ENCODE data around the gene MYO1A. TPM values are rescaled to one million over a fixed set of nuclear protein-coding genes. Genes with fewer than 3 reads are reported as not detected.
"Not testable (repeated sequence)": the region's sequence is repeated elsewhere in the genome, so short reads cannot be mapped to it uniquely, and the experiment has no call there.

The MYO1A gene
- total RNA-seq, 1 donor from 2014 or later = 48.5 TPM

DNA sequence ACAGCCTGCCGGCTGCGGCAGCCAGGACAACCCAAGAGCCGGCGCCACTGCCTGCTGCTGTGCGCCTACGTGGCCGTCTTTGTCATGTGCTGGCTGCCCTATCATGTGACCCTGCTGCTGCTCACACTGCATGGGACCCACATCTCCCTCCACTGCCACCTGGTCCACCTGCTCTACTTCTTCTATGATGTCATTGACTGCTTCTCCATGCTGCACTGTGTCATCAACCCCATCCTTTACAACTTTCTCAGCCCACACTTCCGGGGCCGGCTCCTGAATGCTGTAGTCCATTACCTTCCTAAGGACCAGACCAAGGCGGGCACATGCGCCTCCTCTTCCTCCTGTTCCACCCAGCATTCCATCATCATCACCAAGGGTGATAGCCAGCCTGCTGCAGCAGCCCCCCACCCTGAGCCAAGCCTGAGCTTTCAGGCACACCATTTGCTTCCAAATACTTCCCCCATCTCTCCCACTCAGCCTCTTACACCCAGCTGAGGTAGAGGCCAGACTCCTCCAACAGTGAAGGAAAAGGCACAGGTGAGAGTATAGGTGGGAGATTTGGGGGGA, 53.9 kb downstream of the MYO1A start:
- DNase-seq (ENCODE audit: low spot score) = no peak

DNA sequence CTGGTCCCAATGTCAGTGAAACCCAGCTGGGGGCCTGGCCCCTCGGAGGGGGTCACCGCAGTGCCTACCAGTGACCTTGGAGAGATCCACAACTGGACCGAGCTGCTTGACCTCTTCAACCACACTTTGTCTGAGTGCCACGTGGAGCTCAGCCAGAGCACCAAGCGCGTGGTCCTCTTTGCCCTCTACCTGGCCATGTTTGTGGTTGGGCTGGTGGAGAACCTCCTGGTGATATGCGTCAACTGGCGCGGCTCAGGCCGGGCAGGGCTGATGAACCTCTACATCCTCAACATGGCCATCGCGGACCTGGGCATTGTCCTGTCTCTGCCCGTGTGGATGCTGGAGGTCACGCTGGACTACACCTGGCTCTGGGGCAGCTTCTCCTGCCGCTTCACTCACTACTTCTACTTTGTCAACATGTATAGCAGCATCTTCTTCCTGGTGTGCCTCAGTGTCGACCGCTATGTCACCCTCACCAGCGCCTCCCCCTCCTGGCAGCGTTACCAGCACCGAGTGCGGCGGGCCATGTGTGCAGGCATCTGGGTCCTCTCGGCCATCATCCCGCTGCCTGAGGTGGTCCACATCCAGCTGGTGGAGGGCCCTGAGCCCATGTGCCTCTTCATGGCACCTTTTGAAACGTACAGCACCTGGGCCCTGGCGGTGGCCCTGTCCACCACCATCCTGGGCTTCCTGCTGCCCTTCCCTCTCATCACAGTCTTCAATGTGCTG, 54.6 kb downstream of the MYO1A start:
- no peak for DNase-seq (ENCODE audit: low spot score)

DNA sequence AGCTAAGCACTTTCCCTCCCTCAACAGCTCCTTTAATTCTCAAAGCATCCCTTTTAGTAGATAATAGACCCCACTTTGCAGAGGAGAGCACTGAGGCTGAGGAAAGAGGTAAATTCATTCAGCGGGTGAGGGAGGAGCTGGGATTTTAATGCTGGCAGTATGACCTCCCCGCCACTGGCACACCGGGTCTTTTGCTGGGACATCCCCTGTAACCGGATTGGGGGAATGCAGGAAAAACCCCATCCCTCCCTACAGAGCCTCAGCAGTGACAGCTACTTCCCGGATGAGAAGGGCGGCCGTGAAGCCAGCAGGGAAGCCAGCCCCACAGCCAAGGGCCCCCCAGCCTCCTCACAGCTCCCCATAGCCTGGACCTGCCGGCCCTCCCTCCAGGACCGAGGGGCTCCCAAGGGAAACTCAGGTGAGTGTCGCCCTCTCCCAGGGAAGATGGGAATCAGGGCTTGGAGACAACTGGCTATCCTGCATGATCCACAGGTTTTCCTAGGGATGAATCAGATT, 55.6 kb downstream of the MYO1A start:
- no peak for DNase-seq (ENCODE audit: low spot score)

DNA sequence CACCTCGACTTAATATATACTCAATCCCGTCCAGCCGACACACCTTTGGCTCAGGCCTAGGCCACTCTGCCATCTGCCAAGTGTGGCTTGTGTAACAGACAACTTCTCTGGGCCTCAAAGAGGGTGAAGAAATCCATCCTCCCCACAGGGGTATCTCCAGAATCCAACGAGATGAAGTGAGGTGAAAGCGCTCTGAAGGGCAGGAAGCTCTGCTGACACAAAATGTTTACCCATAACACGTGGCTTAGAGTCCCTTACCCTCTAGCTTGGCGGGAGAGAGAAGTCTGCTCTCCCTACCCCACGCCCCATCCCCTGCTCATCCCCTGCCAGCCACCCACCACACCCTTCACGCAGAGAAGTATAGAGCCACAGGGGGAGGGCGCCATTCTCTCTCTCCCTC, 56.6 kb downstream of the MYO1A start:
- no peak for DNase-seq (ENCODE audit: low spot score)

DNA sequence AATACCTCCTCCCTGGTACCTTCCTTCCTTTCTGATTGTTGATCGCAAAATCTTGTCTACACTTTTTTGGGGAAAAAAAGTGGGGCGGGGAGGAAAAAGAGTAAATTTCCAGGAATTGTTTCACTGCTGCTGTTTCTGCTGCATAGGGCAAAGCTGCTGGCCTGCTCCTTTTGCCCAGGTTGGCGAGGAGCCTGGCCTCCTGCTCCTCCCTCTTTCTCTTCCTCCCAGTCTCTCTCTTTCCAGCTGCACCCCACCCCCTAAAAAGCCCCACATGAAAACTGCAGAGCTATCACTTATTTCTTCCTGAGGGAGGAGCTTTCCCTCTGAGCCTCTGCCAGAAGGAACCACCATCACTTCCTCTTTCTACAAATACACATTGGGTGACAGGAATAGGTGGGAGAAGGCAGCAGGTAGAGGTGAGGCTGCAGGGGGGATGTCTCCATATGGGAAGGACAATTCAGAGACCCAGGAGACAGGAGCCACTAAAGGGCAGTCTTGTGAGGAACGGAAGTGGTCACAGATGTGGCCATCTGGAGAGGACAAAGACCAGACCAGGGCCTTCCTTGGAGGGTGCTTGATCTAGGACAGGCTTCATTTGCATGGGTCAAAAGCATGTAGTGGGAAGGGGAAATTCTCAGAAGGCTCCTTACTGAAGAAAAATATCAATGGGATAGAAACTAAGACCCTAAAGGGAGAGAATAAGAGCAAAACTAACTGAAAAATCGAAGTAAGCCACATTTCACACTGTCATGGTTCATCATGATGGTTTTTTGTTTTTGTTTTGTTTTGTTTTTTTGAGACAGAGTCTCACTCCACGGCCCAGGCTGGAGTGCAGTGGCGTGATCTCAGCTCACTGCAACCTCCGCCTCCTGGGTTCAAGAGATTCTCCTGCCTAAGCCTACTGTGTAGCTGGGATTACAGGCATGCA, 58.3 kb downstream of the MYO1A start:
- DNase-seq (ENCODE audit: low spot score) = peak; percentile 51

DNA sequence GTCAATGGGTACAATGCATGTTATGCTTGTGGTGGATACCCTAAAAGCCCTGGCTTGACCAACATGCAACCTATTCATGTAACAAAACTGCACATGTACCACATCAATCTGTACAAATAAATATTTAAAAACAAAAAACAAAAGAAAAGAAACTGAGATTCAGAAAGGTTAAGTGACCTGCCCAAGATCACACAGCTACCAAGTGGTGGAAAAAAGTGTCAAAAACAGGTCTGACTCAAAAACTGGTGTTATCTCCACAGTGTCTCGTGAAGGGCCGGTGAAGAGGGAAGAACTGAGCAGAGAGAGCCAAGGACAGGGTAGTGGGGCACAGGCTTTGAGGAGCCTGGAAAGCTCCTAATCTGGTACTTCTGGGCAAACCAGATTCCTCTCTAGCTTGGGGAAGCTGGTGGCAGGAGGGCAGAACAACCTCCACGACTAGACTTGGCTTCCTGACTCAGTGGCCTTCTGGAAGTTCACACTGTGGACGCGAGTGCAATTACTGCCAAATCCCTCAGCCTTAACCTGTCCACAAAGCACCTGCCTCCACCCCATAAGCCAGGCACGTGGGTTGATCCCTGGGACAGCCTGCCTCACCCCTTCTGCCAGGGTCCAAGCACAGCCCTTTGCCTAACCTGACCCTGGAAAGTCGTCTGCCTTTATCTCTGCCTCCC, 59.1 kb downstream of the MYO1A start:
- DNase-seq (ENCODE audit: low spot score) = no peak

DNA sequence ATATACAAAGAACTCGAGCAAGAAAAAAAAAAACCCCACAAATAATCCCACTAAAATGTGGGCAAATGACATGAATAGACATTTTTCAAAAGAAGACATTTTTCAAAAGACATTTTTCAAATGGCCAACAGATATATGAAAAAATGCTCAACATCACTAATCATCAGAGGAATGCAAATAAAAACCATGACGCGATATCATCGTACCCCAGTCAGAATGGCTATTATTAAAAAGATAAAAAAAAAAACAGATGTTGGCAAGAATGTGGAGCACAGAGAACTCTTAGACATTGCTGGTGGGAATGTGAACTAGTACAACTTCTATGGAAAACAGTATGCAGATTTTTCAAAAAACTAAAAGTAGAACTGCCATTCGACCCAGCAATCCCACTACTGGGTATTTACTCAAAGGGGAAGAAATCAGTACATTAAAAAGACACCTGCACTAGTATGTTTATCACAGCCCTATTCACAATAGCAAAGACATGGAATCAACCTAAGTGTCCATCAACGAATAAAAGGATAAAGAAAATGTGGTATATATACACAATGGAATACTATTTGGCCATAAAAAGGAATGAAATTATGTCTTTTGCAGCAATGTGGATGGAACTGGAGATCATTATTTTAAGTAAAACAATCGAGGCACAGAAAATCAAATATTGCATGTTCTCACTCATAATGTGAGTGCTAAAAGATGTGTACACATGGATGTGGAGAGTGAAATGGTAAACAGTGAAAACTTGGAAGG, 59.9 kb downstream of the MYO1A start:
- no peak for DNase-seq (ENCODE audit: low spot score)

DNA sequence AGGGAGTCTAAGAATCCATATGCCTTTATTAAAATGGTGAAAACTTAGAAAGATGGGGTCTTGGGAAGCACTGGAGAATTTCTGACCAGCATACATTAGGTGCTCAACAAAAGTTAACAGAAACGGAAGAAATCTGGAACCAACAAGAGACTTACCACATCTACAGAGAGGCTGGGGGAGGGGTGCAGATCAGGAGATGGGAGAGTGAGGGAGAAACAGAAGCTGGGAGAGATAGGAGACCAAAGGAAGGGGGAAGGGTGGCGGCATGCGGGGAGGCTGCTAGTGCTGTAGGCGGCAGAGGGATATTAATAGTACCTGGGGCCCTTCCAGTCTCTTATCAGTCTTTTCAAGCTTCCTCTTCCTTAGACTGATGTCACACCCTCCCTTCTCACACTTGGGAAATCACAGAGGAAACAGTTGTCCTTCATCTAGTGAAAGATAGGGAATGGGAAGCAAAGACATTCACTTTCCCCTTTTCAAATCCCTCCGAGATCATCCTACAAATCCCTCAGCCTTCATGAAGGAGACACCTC, 61.7 kb downstream of the MYO1A start:
- DNase-seq (ENCODE audit: low spot score) = no peak

DNA sequence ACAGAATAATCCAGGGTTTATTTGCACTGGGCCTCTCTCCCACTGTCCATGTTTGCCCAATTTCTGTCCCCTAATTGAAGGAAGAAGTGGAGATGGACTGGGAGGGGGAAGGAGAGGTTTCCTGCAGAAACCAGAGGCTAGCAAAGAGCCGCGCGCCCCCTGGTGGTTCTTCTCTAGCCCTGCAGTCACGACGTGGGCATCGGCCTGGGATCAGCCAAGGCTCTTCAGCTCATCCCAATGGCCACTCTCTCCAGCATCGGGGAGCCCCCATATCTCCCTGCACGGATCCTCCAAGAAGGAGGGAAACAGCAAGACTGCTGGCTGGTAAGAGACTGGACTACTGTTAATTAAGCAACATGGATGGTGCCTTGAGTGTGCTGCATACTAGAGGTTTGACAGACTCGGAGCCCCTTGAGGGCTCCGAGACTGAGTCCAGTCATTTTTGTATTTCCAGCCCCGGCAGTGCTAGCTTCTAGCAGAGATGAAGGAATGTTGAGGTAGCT, 62.3 kb downstream of the MYO1A start:
- DNase-seq (ENCODE audit: low spot score) = peak; percentile 79

DNA sequence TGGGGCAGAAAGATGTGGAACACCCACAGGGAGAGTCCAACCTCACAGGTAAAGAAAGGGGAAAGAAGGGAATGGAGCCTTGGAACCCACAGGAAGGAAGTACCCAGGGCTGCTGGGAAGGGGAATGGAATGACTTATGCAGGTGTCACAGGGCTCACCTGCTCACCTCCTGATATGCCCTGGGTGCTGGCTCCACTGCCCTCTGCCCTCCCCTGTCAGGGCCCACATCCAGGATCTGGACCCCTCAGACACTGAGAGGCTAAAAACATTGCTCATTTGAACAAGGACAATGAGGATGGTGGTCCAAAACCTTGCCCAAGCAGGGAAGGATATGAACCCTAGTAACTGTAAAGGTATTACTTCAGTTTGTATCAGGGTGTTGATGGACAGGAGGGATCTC, 62.9 kb downstream of the MYO1A start:
- DNase-seq (ENCODE audit: low spot score) = no peak

DNA sequence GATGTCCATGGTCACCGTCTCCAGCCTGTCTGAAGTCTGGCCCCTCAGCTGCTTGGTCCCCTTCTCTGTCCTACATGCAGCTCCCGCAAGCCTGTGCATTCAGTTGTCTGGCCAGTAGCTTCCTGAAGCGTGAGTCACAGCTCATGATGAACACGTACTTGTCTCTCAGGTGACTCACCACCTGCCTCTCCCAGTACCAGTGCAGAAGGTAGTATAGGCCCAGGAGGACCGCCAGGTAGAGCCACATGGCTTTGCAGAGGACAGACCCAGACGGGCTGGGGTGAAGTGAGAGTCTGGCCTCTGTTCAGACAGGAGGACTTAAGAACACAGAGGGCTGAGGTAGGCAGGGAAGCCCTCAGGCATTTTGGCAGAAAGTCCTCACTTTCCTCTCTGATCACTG, 64.2 kb downstream of the MYO1A start:
- peak; percentile 75 for DNase-seq (ENCODE audit: low spot score)

DNA sequence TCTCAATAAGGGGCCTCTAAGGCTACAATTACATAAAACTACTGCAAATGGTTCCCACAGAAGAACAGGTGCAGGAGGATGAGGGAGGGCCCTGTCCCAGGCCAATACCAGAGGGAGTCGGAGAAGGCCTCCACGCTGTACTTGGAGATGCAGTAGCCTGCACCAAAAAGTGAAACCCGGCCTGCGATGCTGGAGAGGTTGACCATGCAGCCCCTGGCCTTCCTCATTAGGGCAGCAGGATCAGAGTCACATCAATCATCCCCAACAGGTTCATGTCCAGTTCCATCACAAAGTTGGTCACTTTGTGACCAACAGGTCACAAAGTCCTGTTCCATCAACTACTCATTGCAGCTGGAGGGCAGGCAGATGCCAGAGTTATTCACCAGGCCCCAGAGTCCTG, 66.5 kb downstream of the MYO1A start:
- no peak for DNase-seq (ENCODE audit: low spot score)

DNA sequence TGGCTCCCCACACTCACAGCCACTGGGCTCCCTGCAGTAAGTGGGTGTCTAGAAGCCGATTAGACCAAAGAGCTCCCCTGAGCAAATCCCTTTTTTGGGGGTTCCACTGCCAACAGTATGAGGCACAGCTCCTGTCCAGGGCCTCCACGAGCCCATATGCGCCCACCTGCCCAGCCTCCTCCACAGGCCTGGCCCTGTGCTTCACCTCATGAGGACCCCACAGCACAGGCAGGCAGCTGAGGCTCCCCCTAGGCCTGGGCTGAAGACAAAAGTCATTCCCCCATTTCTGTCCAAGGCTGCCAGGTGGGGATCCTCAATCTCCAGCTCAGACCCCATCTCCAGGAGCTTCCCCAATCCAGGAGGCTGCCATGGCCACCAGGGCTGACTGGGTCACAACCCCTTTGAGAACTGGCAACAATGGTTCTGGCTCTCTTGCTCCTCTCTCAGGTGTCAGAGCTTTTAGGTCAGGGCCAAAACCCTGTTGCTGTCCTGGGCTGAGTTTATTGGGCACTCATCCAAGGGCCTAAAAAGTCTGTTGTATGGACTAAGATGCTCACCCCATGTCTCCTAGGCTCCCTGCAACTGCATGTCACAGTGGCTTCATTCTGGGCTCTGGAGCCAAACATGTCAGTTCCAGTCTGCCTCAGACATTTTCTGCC, 67.2 kb downstream of the MYO1A start:
- not testable (repeated sequence) for DNase-seq (ENCODE audit: low spot score)

DNA sequence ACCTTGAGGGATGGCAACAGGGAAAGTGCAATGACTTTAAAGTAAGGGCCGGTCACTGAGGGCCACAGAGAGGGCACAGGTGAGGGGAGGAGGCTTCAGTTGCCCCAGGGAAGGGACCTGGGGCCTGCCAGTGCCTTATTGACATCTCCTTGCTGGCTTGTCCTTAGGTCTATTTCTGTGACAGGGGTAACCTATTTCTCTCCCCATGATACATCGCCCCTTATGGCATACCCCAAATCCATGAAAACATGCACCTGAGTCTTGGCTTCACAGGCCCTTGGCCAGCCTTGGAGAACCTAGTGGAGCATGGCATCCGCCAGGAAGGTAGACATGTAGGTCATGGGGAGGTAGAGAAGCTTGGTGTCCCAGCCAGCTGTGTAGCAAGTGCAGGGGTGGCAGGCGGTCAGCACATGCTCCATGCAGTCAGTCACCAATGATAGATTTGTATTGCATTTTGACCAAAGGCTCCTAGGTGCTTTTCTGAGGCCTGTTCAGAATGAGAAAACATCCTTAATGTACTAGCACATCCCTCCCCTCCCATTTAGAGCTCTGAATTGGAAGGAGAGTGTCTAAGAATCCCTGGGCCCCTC, 68.9 kb downstream of the MYO1A start:
- DNase-seq (ENCODE audit: low spot score) = no peak

DNA sequence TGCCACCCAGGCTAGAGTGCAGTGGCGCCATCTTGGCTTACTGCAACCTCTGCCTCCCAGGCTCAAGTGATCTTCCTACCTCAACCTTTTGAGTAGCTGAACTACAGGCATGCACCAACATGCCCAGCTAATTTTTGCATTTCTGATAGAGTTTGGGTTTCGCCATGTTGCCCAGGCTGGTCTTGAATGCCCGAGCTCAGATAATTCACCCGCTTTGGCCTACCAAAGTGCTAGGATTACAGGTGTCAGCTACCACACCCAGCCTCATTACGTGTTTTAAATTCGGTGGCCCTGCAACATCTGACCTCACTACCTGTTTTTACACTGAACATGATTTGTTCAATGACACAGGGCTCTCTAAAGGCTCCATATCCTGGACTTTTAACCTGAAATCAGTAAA, 69.7 kb downstream of the MYO1A start:
- no peak for DNase-seq (ENCODE audit: low spot score)

DNA sequence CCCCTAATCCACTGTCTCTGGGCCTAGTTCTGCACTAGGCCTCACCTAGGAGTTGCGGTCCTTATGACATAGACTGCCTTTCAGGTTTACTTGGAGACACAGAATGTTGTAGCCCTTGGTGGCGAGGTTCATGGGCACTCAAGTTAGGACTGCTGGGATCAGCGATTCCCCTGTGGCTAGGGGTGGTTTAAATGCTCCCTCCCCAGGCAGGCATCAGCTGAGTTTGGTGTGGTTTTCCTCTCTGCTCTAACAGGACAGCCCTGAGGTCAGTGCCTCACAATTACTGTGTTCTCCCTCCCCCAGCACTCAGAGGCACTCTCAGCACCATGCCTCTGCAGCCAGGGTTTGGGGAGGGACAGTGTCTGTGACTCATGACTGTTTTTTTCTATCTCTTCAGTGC, 70.3 kb downstream of the MYO1A start:
- no peak for DNase-seq (ENCODE audit: low spot score)
